ENCODE results near the gene GLT6D1.

GLT6D1 gene

DNA sequence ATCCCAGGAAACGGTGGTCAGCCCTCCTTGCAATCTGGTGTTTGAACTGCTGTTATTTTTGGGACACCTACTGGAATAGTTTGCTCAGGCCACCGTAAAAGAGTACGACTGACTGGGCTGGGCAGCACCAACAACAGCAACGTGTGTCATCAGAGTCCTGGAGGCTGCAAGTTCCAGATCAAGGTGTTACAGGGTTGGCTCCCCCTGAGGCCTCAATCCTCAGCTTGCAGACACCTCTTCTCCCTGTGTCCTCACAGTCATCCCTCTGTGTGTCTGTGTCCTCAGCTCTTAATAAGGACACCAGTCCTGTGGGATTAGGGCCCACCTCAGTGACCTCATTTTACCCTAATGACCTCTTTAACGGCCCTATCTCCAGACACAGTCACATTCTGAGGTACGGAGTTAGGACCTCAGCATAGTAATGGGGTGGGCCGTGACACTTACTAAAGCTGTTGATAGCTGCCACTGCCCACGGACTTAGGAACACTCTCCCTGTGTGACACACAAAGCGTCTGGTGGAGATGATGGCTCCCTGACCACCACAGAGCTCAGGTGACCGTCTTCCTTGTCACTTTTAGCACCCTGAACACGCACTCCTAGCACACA is 16.8 kb downstream of the GLT6D1 start:
- no peak for TF ChIP-seq POLR2A (IDR thresholded peaks at IDR 0.05; ENCODE audit: low read length)
- TF ChIP-seq GATA1 (IDR thresholded peaks at IDR 0.05; ENCODE audit: low read depth, low read length), result no peak

DNA sequence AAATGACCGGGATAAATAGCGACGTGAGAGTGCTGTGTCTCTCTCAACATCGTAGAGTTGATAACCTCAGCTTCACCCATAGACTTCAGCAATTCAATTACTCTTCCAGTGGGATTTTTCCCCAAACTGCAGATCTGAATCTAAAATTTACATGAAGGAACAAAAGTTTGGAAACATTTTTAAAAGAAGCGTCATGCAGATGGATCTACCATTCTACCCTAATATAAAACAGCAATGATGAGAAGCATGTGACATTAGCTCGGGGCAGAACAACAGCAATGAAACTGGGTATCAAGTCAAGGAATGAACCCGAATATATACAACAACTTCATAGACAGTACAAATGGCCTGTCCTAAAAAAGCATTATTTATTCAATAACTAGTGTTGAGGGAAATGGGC is 18.8 kb downstream of the GLT6D1 start:
- DNase-seq, result no peak
- TF ChIP-seq GATA1 (IDR thresholded peaks at IDR 0.05; ENCODE audit: low read depth, low read length) (no peak), POLR2A (IDR thresholded peaks at IDR 0.05; ENCODE audit: low read length) (no peak)

More for the DNA sequence above, 16.8 kb downstream of the GLT6D1 start:
- DNase-seq, result no peak

DNA sequence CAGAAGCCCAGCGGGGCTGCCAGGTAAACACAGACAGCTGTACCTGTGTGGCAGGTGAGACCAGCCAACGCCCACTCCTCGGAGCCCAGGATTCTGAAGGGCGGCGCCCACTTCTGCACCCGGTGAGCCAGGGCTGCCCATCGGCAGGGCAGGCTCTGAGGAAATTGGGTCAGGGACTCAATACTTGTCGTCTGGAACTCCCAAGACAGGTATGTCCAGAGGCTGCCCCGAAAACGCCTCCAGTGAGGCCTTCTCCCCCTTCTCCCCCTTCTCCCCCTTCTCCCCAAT is 19.8 kb downstream of the GLT6D1 start:
- DNase-seq, result no peak
- TF ChIP-seq GATA1 (IDR thresholded peaks at IDR 0.05; ENCODE audit: low read depth, low read length) (no peak), POLR2A (IDR thresholded peaks at IDR 0.05; ENCODE audit: low read length) (no peak)

DNA sequence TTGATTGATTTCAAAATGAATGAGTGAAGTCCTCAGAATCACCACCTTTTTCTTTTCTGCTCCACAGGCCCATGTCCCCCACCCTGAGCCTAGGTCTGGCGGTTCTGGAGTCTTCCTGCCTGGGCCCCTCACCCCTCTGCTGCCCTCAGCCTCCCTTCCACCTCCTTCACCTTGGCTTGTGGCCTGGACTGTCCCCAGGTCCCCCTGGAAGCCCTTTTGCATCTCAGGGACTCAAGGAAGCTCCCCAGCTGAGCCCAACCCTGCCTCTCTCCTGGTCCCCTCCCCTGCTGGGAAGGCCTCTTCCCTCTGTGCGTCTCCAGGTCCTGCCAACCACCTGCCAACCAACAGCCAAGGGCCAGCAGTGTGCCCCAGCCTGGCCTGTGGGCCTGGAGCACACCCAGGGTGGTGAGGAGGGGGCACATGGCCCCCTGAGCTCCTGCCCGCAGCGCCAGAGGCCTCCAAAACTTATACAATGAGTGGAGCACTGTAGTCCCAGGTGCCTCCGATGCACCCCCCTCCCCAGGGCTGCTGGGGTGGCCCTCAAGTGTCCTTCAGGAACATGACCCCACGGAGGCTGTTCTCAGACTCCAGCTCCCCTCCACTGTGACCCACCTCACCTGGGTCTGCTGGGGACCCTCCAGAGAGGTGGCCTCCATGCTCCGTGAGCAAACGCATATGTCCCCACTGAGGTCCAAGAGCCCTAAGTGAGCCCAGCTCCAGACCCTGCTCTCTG is 20.3 kb downstream of the GLT6D1 start:
- TF ChIP-seq POLR2A (IDR thresholded peaks at IDR 0.05; ENCODE audit: low read length) (no peak), GATA1 (IDR thresholded peaks at IDR 0.05; ENCODE audit: low read depth, low read length) (no peak)
- no peak for DNase-seq

DNA sequence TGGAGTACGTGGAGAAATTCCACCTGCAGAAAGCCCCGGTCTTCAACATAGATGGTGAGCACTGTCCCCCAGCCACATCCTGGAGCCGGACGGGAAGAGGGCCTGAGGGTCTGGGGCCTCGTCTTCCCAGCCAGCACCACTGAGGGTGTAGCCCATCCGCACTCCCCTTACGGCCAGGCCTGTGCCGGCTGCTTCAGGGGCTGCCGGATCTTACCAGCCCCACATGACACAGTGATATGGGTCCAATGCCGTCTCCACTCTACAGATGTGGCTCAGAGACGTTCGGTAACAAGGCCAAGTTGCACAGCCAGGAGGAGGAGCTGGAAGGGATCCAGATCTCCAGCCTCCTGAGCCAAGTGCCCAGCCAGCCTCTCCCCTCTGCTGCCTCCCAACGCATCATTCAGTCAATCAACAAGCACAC is 21.3 kb downstream of the GLT6D1 start:
- DNase-seq, result no peak
- no peak for TF ChIP-seq POLR2A (IDR thresholded peaks at IDR 0.05; ENCODE audit: low read length)
- no peak for TF ChIP-seq GATA1 (IDR thresholded peaks at IDR 0.05; ENCODE audit: low read depth, low read length)

DNA sequence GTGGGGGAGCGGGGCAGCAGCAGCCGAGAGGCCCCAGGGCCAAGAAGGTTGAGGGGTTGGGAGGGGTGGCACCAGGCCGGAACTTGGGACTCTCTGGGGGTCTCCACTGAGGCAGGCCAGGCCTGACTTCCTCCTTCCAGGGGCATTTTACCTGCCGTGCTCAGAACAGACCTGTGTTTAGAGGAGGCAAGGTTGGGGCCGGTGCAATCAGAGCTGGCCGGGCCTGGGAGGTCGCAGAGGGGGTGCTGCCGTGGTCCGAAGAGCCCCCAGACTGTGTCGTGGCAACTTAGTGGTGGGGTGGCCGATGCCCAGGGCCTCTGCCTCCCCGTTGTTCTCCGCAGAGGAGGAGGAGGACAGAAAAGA is 21.8 kb downstream of the GLT6D1 start:
- DNase-seq, result no peak
- TF ChIP-seq POLR2A (IDR thresholded peaks at IDR 0.05; ENCODE audit: low read length) (no peak), GATA1 (IDR thresholded peaks at IDR 0.05; ENCODE audit: low read depth, low read length) (no peak)

DNA sequence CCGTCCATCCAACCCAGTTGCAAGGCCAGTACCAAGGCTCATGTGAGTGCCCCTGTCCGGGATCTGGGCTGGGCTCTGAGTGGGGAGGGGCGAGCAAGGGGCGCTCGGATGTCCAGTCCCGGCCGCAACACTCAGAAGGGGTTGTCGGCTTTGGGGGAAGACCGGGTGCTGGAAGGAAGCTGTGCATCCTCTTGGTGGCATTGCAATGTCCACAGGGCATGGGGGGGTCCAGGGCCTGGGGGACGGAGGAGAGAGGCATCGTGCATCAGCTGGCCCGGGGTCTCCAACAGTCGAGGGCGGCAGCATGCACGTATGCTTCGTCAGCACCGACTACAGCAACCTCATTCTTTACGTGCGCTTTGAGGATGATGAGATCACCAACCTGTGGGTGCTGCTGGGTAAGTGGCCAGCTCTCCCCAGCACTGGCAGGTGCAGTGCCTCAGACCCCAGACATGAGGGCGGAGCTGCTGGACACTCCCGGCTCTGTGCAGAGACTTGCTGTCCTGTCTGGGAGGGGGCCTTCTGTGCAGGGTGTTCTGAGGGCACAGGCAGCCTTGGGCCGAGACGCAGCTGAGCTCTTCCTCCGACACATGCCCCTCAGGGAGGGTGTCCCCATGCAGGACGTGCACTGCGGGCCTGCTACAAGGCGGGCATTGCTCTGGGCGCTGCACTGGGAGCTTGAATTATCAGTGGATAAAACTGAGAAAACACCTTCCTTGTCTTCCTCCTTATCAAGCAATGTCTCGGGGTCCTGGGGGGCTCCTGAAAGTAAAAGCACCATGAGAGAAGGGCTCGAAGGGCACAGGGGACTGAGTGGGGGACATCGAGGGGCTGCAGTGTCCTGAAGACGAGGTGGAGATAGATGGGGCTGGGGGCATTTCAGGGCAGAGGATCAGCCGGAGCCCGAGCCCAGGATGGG is 22.5 kb downstream of the GLT6D1 start:
- no peak for DNase-seq
- TF ChIP-seq POLR2A (IDR thresholded peaks at IDR 0.05; ENCODE audit: low read length), result no peak
- no peak for TF ChIP-seq GATA1 (IDR thresholded peaks at IDR 0.05; ENCODE audit: low read depth, low read length)

DNA sequence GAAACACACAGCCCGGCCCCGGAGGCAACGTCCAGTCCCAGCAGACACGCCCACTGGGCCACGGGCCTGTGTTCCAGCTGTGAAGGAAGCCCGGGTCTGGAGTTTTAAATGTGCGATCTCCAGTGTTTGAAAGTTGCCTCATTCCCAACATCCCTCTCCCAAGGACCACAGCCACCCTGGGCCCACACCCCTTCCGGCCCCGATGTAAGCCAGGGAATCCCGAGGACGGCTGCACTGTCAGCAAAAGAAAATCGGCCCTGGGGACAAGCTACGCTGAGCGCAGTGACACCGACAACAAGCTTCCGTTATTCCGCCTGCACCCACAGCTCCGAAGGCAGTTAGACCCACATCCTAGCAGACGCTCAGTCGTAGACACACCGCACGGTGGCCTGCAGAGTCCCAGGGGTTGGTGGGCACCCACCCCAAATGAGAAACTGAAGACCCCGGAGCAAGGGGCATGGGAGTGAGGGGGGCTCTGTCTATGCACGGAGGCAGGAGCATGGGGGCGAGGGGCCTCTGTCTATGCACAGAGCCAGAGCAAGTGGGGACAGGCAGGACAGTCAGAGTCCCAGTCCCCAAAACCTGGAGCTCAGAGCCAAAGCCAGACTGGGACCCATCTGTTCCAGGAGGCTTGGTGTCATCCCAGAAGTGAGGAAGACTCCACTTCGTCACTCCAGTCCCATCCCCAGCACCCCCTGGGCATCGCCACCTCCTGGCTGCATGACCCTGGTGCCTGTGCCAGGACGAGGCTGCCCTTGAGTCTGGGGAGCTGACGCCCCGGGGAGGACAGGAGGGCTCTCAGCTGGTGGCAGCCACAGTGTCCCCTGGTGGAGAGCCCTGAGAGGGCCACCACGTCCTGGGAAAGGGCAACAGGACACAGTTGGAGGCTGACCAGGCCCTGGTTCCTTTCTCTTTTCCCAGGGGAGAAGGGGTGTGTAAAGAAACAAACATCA is 23.4 kb downstream of the GLT6D1 start:
- no peak for DNase-seq
- no peak for TF ChIP-seq GATA1 (IDR thresholded peaks at IDR 0.05; ENCODE audit: low read depth, low read length)
- TF ChIP-seq POLR2A (IDR thresholded peaks at IDR 0.05; ENCODE audit: low read length), result no peak

DNA sequence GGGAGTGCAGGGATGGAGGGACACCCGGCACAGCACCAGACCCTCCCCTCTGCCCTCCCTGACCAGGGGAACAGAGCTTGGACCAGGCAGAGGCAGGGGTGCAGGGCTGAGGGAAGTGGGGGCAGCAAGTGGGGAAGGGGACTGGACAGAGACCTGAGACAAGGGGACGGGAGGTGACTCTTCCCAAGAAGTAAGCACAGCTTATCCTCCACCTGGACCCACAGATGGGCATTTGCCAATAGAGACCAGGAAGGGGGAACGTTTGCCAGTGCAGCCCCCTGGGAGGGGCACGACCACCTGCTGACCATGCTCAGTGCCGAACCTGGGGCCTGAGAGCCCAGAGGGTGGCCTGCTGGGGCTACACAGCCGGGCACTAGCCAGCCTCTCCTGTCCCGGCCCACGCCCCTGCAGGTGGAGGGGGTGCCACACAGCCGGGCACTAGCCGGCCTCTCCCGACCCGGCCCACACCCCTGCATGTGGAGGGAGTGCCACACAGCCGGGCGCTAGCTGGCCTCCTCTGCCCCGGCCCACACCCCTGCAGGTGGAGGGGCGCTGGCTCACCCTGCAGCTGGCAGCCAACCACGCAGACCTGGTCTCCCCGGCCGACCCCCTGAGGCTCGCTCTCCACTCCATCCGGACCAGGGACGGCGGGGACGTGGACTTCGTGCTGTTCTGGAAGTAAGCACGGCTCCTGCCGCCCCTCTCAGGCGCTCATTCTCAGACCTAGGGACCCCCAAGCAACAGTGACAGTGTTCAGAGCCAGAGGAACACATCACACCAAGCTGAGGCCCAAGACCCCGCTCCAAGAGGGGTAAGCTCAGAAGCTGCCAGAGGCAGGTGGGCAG is 24.3 kb downstream of the GLT6D1 start:
- TF ChIP-seq GATA1 (IDR thresholded peaks at IDR 0.05; ENCODE audit: low read depth, low read length), result no peak
- TF ChIP-seq POLR2A (IDR thresholded peaks at IDR 0.05; ENCODE audit: low read length), result no peak
- DNase-seq, result no peak

DNA sequence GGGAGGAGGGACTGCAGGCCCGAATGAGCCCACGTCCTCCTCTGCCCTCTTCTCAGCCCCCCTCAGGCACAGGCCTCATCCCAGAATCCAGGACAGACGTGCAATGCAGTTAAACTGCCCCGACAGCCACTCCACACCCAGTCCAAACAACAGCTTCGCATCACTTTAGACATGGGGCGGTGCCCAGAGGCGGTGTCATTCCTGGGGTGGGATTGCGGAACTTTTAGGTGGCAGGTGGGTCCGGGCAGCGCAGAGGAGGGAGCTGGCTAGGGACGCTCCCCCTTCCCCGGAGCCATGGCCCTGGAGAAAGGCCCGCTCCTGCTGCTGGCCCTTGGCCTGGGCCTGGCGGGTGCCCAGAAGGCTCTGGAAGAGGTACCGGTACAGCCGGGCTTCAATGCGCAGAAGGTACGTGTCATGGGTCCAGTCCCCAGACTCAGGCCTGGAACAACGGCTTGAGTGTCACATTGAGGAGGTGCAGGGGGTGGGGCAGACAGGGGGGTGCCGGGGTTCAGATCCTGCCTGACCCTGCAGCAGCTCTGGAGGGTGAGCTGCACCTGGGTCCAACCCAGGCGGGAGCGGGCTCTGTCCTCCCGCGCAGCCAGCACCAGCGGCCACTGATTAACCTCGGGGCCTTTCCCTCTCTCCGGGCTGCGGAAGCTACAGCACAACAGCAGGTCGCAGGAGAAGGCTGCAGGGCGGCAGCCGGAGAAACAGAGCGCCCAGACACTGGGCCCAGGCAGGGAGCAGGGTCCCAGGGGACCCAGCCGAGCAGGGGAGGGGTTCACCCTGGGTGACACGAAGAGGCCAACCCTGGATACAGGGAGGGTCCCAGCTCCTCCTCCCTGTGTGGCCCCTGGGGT is 25.2 kb downstream of the GLT6D1 start:
- DNase-seq, result no peak
- TF ChIP-seq POLR2A (IDR thresholded peaks at IDR 0.05; ENCODE audit: low read length) (no peak), GATA1 (IDR thresholded peaks at IDR 0.05; ENCODE audit: low read depth, low read length) (no peak)

DNA sequence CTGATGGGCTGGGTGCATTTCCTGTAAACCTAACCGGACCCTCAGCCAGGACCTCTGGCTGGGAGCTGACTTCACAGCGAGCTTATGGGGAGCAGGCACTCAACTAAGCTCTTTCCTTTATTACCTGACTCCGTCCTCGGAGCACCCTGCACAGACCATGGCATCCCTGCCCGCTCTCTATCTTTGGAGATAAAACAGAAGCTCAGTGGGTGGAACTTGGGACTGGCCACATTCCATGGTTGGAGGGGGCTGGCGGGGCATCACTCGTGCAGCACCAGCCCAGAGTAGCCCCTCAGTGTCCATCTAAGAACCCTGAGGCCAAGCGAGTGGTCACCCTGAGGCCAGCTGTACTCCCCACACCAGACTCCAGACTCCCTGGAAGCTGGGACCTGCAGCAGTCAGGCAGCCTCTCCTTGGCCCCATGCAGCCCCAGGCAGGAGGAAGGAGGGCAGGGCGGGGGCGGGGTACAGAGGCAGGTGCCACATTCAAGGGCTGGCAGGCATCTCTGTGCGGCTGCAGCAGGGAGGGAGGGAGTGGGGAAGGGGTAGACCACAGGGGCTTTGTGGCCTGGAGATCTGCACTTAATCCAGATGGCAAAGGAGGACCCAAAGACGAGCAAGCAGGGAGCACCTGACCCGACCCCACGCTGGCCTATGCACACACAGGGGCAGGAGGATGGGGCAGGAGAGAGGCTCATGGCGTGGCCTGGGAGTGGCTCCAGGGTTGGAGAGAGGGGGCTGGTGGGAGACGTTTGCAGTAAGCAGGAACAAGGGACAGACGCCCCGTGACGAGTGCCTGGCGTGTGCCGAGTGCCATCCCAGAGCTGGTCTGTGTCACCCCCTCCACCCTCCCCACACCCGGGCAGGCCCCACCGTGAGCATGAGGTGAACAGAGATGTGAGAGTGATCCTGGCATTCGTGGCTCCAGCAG is 26.1 kb downstream of the GLT6D1 start:
- TF ChIP-seq POLR2A (IDR thresholded peaks at IDR 0.05; ENCODE audit: low read length) (no peak), GATA1 (IDR thresholded peaks at IDR 0.05; ENCODE audit: low read depth, low read length) (no peak)
- no peak for DNase-seq
